OCI-LY1 (cell line): ENCODE data around the gene ERGIC1.

Experiments used
- H2AFZ ChIP-seq: fragments of 200-600 bp; sonication (generic), shearing (Covaris generic); 2 replicates; pipeline ENCODE4 v1.6.0; 2014; ENCODE audit warnings: antibody characterized with exemption, mild to moderate bottlenecking, low read length
- H3F3A ChIP-seq: fragments of 200-600 bp; sonication (generic), shearing (Covaris generic); 2 replicates; pipeline ENCODE4 v1.6.0; 2014; ENCODE audit warnings: mild to moderate bottlenecking, antibody characterized with exemption, low read length, moderate library complexity; ENCODE audit not compliant: insufficient read depth
- H3K27ac ChIP-seq: fragments of 200-600 bp; sonication (generic); 2 replicates; pipeline ENCODE4 v1.5.1; 2014; ENCODE audit warnings: low read length, mixed run types, mild to moderate bottlenecking, low read depth; ENCODE audit not compliant: poor library complexity, severe bottlenecking
- H3K27me3 ChIP-seq: fragments of 200-600 bp; sonication (generic); 2 replicates; pipeline ENCODE4 v1.6.0; 2014; ENCODE audit warnings: antibody characterized with exemption, mild to moderate bottlenecking, low read length, moderate library complexity; ENCODE audit not compliant: insufficient read depth
- H3K36me3 ChIP-seq: fragments of 200-600 bp; sonication (generic); 2 replicates; pipeline ENCODE4 v1.6.1; 2014; ENCODE audit warnings: mild to moderate bottlenecking, antibody characterized with exemption, low read length, moderate library complexity, mixed read lengths; ENCODE audit not compliant: insufficient read depth
- H3K4me1 ChIP-seq: fragments of 200-600 bp; sonication (generic); 2 replicates; pipeline ENCODE4 v1.5.1; 2014; ENCODE audit warnings: mild to moderate bottlenecking, low read length, moderate library complexity; ENCODE audit not compliant: insufficient read depth, severe bottlenecking
- H3K4me2 ChIP-seq: fragments of 200-600 bp; sonication (generic), shearing (Covaris generic); 2 replicates; pipeline ENCODE4 v1.6.1; 2014; ENCODE audit warnings: low read length
- H3K4me3 ChIP-seq: fragments of 200-600 bp; sonication (generic); 2 replicates; pipeline ENCODE4 v1.5.1; 2014; ENCODE audit warnings: low read length, low read depth, mild to moderate bottlenecking, mixed read lengths; ENCODE audit not compliant: poor library complexity, severe bottlenecking
- H3K79me2 ChIP-seq: fragments of 200-600 bp; shearing (Covaris generic); 2 replicates; pipeline ENCODE4 v1.6.1; 2016; ENCODE audit warnings: mixed run types, low read length, mixed read lengths; ENCODE audit not compliant: insufficient read depth
- H3K9ac ChIP-seq: fragments of 200-600 bp; sonication (generic), shearing (Covaris generic); 2 replicates; pipeline ENCODE4 v1.6.1; 2014; ENCODE audit warnings: mild to moderate bottlenecking, low read length, mixed read lengths
- H3K9me2 ChIP-seq: fragments of 200-600 bp; sonication (generic), shearing (Covaris generic); 2 replicates; pipeline ENCODE4 v1.6.1; 2014; ENCODE audit warnings: low read depth, mild to moderate bottlenecking, low read length, mixed read lengths
- H3K9me3 ChIP-seq: fragments of 200-600 bp; shearing (Covaris generic); 2 replicates; pipeline ENCODE4 v1.6.1; 2014; ENCODE audit warnings: low read length, mixed read lengths
- H4K20me1 ChIP-seq: fragments of 200-600 bp; sonication (generic), shearing (Covaris generic); 2 replicates; pipeline ENCODE4 v1.6.0; 2016; ENCODE audit warnings: mild to moderate bottlenecking, low read length; ENCODE audit not compliant: insufficient read depth
- CTCF ChIP-seq: fragments of 200-600 bp; sonication (generic), shearing (Covaris generic); IDR thresholded peaks from 2 replicates; pipeline ENCODE4 v1.5.1; 2017; ENCODE audit warnings: mild to moderate bottlenecking, antibody characterized with exemption, low read length, moderate library complexity, mixed read lengths
- EZH2 ChIP-seq: fragments of 200-600 bp; sonication (generic), shearing (Covaris generic); IDR thresholded peaks from 2 replicates; pipeline ENCODE4 v1.8.0; 2017; ENCODE audit warnings: borderline replicate concordance, mixed run types, mild to moderate bottlenecking, antibody characterized with exemption, low read length, moderate library complexity, mixed read lengths

The ERGIC1 gene

GRCh38 chr5:172791286-172791685 lies 42.8 kb upstream of the ERGIC1 start:
- Histone ChIP-seq H3K9ac (no peak overlapping the region), H3K4me1 (no peaks in the 10 kb centered on the region)

GRCh38 chr5:172791726-172792445 lies 42.2 kb upstream of the ERGIC1 start:
- Histone ChIP-seq H3K9ac (no peak overlapping the region), H3K27ac (no peak overlapping the region)

More at GRCh38 chr5:172791286-172791685, 42.8 kb upstream of the ERGIC1 start:
- Histone ChIP-seq H3F3A (no peaks in the 10 kb centered on the region), H3K9me3 (no peaks in the 10 kb centered on the region), H3K36me3 (no peaks in the 10 kb centered on the region), H3K27me3 (no peaks in the 10 kb centered on the region), H3K4me2 (no peak overlapping the region), H2AFZ (no peak overlapping the region), H3K27ac (no peak overlapping the region), H3K79me2 (no peaks in the 10 kb centered on the region), H3K4me3 (no peak overlapping the region), H4K20me1 (no peaks in the 10 kb centered on the region), H3K9me2 (no peaks in the 10 kb centered on the region)
- TF ChIP-seq EZH2 (no peak), CTCF (no peak)

GRCh38 chr5:172792701-172793570 lies 41.1 kb upstream of the ERGIC1 start:
- Histone ChIP-seq H3K36me3 (no peaks in the 10 kb centered on the region), H3K27ac (no peak overlapping the region), H3K4me1 (no peaks in the 10 kb centered on the region), H4K20me1 (no peaks in the 10 kb centered on the region), H3K4me2 (no peak overlapping the region), H3F3A (no peaks in the 10 kb centered on the region), H2AFZ (no peak overlapping the region), H3K9ac (no peak overlapping the region), H3K27me3 (no peaks in the 10 kb centered on the region), H3K4me3 (no peak overlapping the region), H3K9me2 (no peaks in the 10 kb centered on the region), H3K9me3 (no peaks in the 10 kb centered on the region), H3K79me2 (no peaks in the 10 kb centered on the region)
- TF ChIP-seq EZH2 (no peak), CTCF (no peak)

More at GRCh38 chr5:172791726-172792445, 42.2 kb upstream of the ERGIC1 start:
- Histone ChIP-seq H3K4me3 (no peak overlapping the region), H3K27me3 (no peaks in the 10 kb centered on the region), H4K20me1 (no peaks in the 10 kb centered on the region), H3K36me3 (no peaks in the 10 kb centered on the region), H3F3A (no peaks in the 10 kb centered on the region), H2AFZ (no peak overlapping the region), H3K9me2 (no peaks in the 10 kb centered on the region), H3K9me3 (no peaks in the 10 kb centered on the region), H3K4me2 (no peak overlapping the region), H3K79me2 (no peaks in the 10 kb centered on the region), H3K4me1 (no peaks in the 10 kb centered on the region)
- TF ChIP-seq CTCF: no peak
- no peak for TF ChIP-seq EZH2
